GM19193 (cell line): ENCODE results near the gene DESI2.

Experiments
- POLR2A ChIP-seq: IDR thresholded peaks from 4 replicates; pipeline ENCODE4 v1.6.1; 2011; ENCODE audit not compliant: insufficient read depth, insufficient read length; ENCODE audit errors: extremely low read depth

Gene DESI2

GRCh38 chr1:244730153-244730933, 77.4 kb downstream of the DESI2 start:
- no peak for TF ChIP-seq POLR2A

DNA sequence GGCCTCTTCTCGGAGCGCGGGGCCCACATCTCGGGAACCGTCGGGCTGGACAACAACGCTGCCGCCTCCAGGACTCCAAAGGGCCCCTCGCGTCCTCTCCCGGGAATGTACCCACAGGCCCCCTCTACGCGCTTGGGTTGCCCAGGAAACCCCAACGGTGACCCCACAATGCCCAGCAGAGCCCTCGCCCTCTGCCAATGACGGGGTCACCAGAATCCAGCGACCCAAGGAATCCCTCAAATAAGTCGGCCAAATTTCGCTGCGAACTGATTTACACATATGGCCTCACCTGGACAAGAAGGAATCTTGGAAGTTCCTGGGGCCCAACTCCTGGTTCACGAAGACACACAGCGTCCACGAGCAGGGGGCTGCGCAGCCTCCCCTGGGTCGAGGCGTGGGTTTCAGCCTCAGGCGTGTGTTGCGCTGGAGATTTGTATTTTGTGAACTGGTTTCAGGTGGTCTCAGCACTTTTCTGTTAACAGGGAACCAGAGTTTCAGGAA, 78.1 kb downstream of the DESI2 start:
- no peak for TF ChIP-seq POLR2A

GRCh38 chr1:244731651-244732050, 78.7 kb downstream of the DESI2 start:
- no peak for TF ChIP-seq POLR2A

DNA sequence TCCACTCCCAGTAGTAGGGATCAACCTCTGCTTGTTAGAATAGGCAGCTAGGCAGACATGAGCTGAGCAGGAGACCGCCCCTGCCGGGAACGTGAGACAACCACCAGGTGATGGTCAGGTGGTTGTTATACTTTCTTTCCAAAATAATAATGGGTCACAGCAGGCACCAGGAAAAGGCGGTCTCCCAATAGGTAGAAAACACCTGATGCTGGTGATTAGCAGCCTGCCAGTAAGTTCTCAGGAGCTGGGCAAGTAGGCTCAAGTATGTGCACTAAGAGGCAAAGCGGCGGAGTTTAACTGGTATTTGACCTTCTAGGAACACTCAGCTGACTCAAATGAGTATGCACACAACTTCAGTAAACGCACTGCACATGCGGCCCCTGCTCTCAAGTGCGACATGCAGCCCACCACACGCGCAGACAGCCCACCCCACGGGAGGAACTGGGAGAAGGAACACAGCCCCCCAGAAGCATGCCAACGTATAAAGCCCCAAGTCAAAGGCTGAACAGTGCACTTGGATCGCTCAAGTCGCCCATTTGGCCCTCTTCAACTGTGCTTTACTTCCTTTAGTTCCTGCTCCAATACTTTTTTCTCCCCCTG, 80.0 kb downstream of the DESI2 start:
- TF ChIP-seq POLR2A: no peak

DNA sequence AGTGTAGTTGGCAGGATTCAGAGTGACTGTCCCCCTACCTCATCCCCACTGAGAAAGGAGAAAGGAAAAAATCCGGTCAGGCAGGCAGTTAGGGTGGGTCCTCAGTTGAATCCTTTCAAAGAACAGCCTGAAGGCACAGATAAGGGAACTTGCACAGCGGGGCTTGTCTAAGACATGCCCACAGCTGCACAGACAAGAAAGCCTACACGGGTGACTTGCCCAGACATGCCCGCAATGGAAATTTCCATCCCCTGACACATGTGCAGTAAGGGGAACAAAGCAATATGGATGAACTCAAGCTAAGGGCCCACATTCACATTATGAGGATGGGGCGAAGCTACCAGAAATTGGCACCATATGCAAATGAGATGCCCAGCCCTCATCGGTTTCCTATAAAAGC, 82.5 kb downstream of the DESI2 start:
- TF ChIP-seq POLR2A: no peak

GRCh38 chr1:244735876-244736561, 83.1 kb downstream of the DESI2 start:
- TF ChIP-seq POLR2A: no peak

- TF ChIP-seq POLR2A: no peak
These were observed 88.8 kb downstream of the DESI2 start for GRCh38 chr1:244741692-244742091.

DNA sequence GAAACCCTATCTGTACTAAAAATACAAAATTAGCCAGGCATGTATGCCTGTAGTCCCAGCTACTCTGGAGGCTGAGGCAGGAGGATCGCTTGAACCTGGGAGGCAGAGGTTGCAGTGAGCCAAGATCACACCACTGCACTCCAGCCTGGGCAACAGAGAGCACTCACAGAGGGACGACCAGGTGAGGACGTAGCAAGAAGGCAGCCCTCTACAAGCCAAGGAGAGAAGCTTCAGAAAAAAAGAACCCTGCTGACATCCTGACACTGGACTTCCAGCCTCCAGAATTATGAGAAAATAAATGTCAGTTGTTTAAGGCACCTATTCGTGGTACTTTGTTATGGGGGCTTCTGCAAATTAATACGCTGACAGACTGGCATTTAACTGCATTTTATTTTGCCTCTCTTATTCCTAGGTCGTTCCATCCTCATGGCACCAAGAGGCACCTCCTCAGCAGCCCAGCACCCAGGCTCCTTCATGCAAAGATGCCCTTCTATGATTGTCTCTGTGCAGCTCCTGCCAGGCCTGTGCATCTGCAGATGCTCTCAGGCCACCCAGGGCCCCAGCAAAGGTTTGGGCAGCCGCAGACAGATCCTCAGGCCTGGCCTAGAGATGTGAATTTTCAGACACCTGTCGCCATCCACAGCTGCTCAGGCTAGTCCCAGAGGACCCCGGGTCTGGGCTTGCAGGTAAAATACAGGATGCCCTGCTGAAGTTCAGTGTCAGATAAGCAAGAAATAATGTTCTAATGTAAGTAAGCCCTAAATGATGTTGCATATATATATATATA, 96.5 kb downstream of the DESI2 start:
- TF ChIP-seq POLR2A: no peak

- TF ChIP-seq POLR2A: no peak
These were observed 98.5 kb downstream of the DESI2 start for GRCh38 chr1:244751271-244751895.

DNA sequence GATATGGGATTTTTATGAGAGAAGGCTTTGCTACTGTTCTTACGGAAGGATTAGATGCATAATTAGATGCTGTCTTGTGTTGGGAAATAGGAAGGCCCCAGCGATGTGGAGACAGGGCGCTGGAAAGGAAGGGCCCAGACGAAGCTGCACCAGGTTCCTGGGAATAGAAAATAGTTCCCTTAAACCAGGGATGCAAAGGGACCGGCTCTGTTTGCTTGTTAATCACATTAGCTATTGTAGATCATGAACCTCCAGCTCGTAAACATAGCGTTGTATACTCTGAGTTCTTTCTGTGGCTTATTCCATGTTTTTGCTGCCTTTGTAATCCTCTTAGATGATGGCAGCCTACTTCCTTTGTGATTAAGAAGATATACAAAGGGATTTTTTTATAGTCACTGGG, 102.7 kb downstream of the DESI2 start:
- TF ChIP-seq POLR2A: no peak

GRCh38 chr1:244757091-244757939, 104.4 kb downstream of the DESI2 start:
- TF ChIP-seq POLR2A: no peak
